ENCODE data around the gene CRNN. TPM values are rescaled to one million over a fixed set of nuclear protein-coding genes. Genes with fewer than 3 reads are reported as not detected.

CRNN gene
- total and polyA plus RNA-seq, 10 of the 15 experiments (the other 5 are each of a cell fraction or from before 2014, with no cell fraction given) = not detected

Small RNA genes lying within 50 kb of the gene (small RNA-seq; reads per million reads assigned to genes)
- gene HMGN3P1 = not detected

Other genes starting within 250 kb of the CRNN start
Only the 7 nearest of the 11 such genes appear.
- gene FLG, start 89.0 kb downstream of the CRNN start, total RNA-seq (2014; rRNA removed) = not detected in 2 replicates
- gene FLG, start 89.0 kb downstream of the CRNN start, total RNA-seq (2014; rRNA removed; fragmentation: Illumina TruSeq; extraction: Trizol) = not detected in 2 replicates
- gene FLG, start 89.0 kb downstream of the CRNN start, total RNA-seq (2021) = not detected in 2 replicates
- not detected in 2 replicates for gene FLG, start 89.0 kb downstream of the CRNN start, polyA plus RNA-seq (2011; rRNA removed)
- gene FLG, start 89.0 kb downstream of the CRNN start, polyA plus RNA-seq (2014; fragmentation: Illumina TruSeq; extraction: Trizol) = not detected in 2 replicates
- not detected for gene FLG, start 89.0 kb downstream of the CRNN start, polyA plus RNA-seq (2014; fragmentation: Nextera tagmentation; extraction: Ambion mirVana)
- not detected in 2 replicates for gene FLG, start 89.0 kb downstream of the CRNN start, polyA plus RNA-seq (2014; rRNA removed)
- not detected for gene FLG, start 89.0 kb downstream of the CRNN start, polyA plus RNA-seq (2016; fragmentation: Nextera tagmentation; extraction: Ambion mirVana)
- not detected in 2 replicates for gene FLG2, start 54.3 kb downstream of the CRNN start, total RNA-seq (2014; rRNA removed)
- gene FLG2, start 54.3 kb downstream of the CRNN start, total RNA-seq (2014; rRNA removed; fragmentation: Illumina TruSeq; extraction: Trizol) = not detected in 2 replicates
- gene FLG2, start 54.3 kb downstream of the CRNN start, total RNA-seq (2021) = not detected in 2 replicates
- gene FLG2, start 54.3 kb downstream of the CRNN start, polyA plus RNA-seq (2011; rRNA removed) = not detected in 2 replicates
- gene FLG2, start 54.3 kb downstream of the CRNN start, polyA plus RNA-seq (2014; fragmentation: Illumina TruSeq; extraction: Trizol) = not detected in 2 replicates
- gene FLG2, start 54.3 kb downstream of the CRNN start, polyA plus RNA-seq (2014; fragmentation: Nextera tagmentation; extraction: Ambion mirVana) = not detected
- not detected in 2 replicates for gene FLG2, start 54.3 kb downstream of the CRNN start, polyA plus RNA-seq (2014; rRNA removed)
- gene FLG2, start 54.3 kb downstream of the CRNN start, polyA plus RNA-seq (2016; fragmentation: Nextera tagmentation; extraction: Ambion mirVana) = not detected
- gene LCE5A, start 96.5 kb upstream of the CRNN start, total RNA-seq (2014; rRNA removed) = not detected in 2 replicates
- gene LCE5A, start 96.5 kb upstream of the CRNN start, total RNA-seq (2014; rRNA removed; fragmentation: Illumina TruSeq; extraction: Trizol) = not detected in 2 replicates
- gene LCE5A, start 96.5 kb upstream of the CRNN start, total RNA-seq (2021) = not detected in 2 replicates
- not detected in 2 replicates for gene LCE5A, start 96.5 kb upstream of the CRNN start, polyA plus RNA-seq (2011; rRNA removed)
- gene LCE5A, start 96.5 kb upstream of the CRNN start, polyA plus RNA-seq (2014; fragmentation: Illumina TruSeq; extraction: Trizol) = not detected in 2 replicates
- gene LCE5A, start 96.5 kb upstream of the CRNN start, polyA plus RNA-seq (2014; fragmentation: Nextera tagmentation; extraction: Ambion mirVana) = not detected
- not detected in 2 replicates for gene LCE5A, start 96.5 kb upstream of the CRNN start, polyA plus RNA-seq (2014; rRNA removed)
- not detected for gene LCE5A, start 96.5 kb upstream of the CRNN start, polyA plus RNA-seq (2016; fragmentation: Nextera tagmentation; extraction: Ambion mirVana)
- gene CRCT1, start 100.2 kb upstream of the CRNN start, total RNA-seq (2014; rRNA removed) = not detected in 2 replicates
- gene CRCT1, start 100.2 kb upstream of the CRNN start, total RNA-seq (2014; rRNA removed; fragmentation: Illumina TruSeq; extraction: Trizol) = not detected in 2 replicates
- gene CRCT1, start 100.2 kb upstream of the CRNN start, total RNA-seq (2021) = not detected in 2 replicates
- gene CRCT1, start 100.2 kb upstream of the CRNN start, polyA plus RNA-seq (2011; rRNA removed) = not detected in 2 replicates
- gene CRCT1, start 100.2 kb upstream of the CRNN start, polyA plus RNA-seq (2014; fragmentation: Illumina TruSeq; extraction: Trizol) = not detected in 2 replicates
- not detected for gene CRCT1, start 100.2 kb upstream of the CRNN start, polyA plus RNA-seq (2014; fragmentation: Nextera tagmentation; extraction: Ambion mirVana)
- not detected in 2 replicates for gene CRCT1, start 100.2 kb upstream of the CRNN start, polyA plus RNA-seq (2014; rRNA removed)
- gene CRCT1, start 100.2 kb upstream of the CRNN start, polyA plus RNA-seq (2016; fragmentation: Nextera tagmentation; extraction: Ambion mirVana) = not detected
- gene LCE3E, start 152.5 kb upstream of the CRNN start, total RNA-seq (2014; rRNA removed) = not detected in 2 replicates
- not detected in 2 replicates for gene LCE3E, start 152.5 kb upstream of the CRNN start, total RNA-seq (2014; rRNA removed; fragmentation: Illumina TruSeq; extraction: Trizol)
- gene LCE3E, start 152.5 kb upstream of the CRNN start, total RNA-seq (2021) = not detected in 2 replicates
- not detected in 2 replicates for gene LCE3E, start 152.5 kb upstream of the CRNN start, polyA plus RNA-seq (2011; rRNA removed)
- not detected in 2 replicates for gene LCE3E, start 152.5 kb upstream of the CRNN start, polyA plus RNA-seq (2014; fragmentation: Illumina TruSeq; extraction: Trizol)
- gene LCE3E, start 152.5 kb upstream of the CRNN start, polyA plus RNA-seq (2014; fragmentation: Nextera tagmentation; extraction: Ambion mirVana) = not detected
- not detected in 2 replicates for gene LCE3E, start 152.5 kb upstream of the CRNN start, polyA plus RNA-seq (2014; rRNA removed)
- gene LCE3E, start 152.5 kb upstream of the CRNN start, polyA plus RNA-seq (2016; fragmentation: Nextera tagmentation; extraction: Ambion mirVana) = not detected
- not detected in 2 replicates for gene LCE3D, start 166.3 kb upstream of the CRNN start, total RNA-seq (2014; rRNA removed)
- not detected in 2 replicates for gene LCE3D, start 166.3 kb upstream of the CRNN start, total RNA-seq (2014; rRNA removed; fragmentation: Illumina TruSeq; extraction: Trizol)
- not detected in 2 replicates for gene LCE3D, start 166.3 kb upstream of the CRNN start, total RNA-seq (2021)
- not detected in 2 replicates for gene LCE3D, start 166.3 kb upstream of the CRNN start, polyA plus RNA-seq (2011; rRNA removed)
- gene LCE3D, start 166.3 kb upstream of the CRNN start, polyA plus RNA-seq (2014; fragmentation: Illumina TruSeq; extraction: Trizol) = not detected in 2 replicates
- gene LCE3D, start 166.3 kb upstream of the CRNN start, polyA plus RNA-seq (2014; fragmentation: Nextera tagmentation; extraction: Ambion mirVana) = not detected
- 0.27 TPM in 1 of 2 replicates, not detected in the other for gene LCE3D, start 166.3 kb upstream of the CRNN start, polyA plus RNA-seq (2014; rRNA removed)
- not detected for gene LCE3D, start 166.3 kb upstream of the CRNN start, polyA plus RNA-seq (2016; fragmentation: Nextera tagmentation; extraction: Ambion mirVana)
- not detected in 2 replicates for gene LCE3C, start 186.0 kb upstream of the CRNN start, total RNA-seq (2014; rRNA removed)
- not detected in 2 replicates for gene LCE3C, start 186.0 kb upstream of the CRNN start, total RNA-seq (2014; rRNA removed; fragmentation: Illumina TruSeq; extraction: Trizol)
- not detected in 2 replicates for gene LCE3C, start 186.0 kb upstream of the CRNN start, total RNA-seq (2021)
- gene LCE3C, start 186.0 kb upstream of the CRNN start, polyA plus RNA-seq (2011; rRNA removed) = not detected in 2 replicates
- not detected in 2 replicates for gene LCE3C, start 186.0 kb upstream of the CRNN start, polyA plus RNA-seq (2014; fragmentation: Illumina TruSeq; extraction: Trizol)
- gene LCE3C, start 186.0 kb upstream of the CRNN start, polyA plus RNA-seq (2014; fragmentation: Nextera tagmentation; extraction: Ambion mirVana) = not detected
- not detected in 2 replicates for gene LCE3C, start 186.0 kb upstream of the CRNN start, polyA plus RNA-seq (2014; rRNA removed)
- gene LCE3C, start 186.0 kb upstream of the CRNN start, polyA plus RNA-seq (2016; fragmentation: Nextera tagmentation; extraction: Ambion mirVana) = not detected

Data from GM12878 (cell line).